ENCODE data around the gene DZIP3. TPM values are rescaled to one million over a fixed set of nuclear protein-coding genes. Genes with fewer than 3 reads are reported as not detected.
A peak's percentile ranks its signal among the peaks of the same experiment; 100 is the strongest.

Gene DZIP3
- total and polyA plus RNA-seq, 2 experiments from 2014 or later, result 28.7 to 32.0 TPM

DNA sequence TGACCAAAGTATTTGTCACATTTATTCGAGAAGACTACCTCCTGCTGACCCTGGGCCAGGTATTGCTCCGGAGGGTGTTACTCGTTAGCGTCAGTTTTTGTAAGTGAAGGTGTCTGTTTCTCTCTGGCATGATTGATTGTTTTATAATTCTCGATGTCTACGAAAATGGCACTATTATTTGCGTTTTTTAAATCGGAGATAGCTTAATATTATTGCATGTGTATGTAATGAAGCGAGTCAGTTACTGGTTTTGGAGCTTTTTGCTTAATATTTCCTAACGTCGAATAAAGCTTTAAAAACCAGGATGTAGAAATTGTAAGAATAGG is 439 bp downstream of the DZIP3 start:
- TF ChIP-seq ZNF331 (CRISPR knock-in tag; IDR thresholded peaks at IDR 0.05; ENCODE audit: low read depth), result no peak
- TF ChIP-seq POLR2AphosphoS5 (IDR thresholded peaks at IDR 0.05; ENCODE audit: low read depth), result no peak
- no peak for TF ChIP-seq EZH2 (IDR thresholded peaks at IDR 0.05; ENCODE audit: low read depth, unreplicated experiment)
- TF ChIP-seq, protein P1, sequence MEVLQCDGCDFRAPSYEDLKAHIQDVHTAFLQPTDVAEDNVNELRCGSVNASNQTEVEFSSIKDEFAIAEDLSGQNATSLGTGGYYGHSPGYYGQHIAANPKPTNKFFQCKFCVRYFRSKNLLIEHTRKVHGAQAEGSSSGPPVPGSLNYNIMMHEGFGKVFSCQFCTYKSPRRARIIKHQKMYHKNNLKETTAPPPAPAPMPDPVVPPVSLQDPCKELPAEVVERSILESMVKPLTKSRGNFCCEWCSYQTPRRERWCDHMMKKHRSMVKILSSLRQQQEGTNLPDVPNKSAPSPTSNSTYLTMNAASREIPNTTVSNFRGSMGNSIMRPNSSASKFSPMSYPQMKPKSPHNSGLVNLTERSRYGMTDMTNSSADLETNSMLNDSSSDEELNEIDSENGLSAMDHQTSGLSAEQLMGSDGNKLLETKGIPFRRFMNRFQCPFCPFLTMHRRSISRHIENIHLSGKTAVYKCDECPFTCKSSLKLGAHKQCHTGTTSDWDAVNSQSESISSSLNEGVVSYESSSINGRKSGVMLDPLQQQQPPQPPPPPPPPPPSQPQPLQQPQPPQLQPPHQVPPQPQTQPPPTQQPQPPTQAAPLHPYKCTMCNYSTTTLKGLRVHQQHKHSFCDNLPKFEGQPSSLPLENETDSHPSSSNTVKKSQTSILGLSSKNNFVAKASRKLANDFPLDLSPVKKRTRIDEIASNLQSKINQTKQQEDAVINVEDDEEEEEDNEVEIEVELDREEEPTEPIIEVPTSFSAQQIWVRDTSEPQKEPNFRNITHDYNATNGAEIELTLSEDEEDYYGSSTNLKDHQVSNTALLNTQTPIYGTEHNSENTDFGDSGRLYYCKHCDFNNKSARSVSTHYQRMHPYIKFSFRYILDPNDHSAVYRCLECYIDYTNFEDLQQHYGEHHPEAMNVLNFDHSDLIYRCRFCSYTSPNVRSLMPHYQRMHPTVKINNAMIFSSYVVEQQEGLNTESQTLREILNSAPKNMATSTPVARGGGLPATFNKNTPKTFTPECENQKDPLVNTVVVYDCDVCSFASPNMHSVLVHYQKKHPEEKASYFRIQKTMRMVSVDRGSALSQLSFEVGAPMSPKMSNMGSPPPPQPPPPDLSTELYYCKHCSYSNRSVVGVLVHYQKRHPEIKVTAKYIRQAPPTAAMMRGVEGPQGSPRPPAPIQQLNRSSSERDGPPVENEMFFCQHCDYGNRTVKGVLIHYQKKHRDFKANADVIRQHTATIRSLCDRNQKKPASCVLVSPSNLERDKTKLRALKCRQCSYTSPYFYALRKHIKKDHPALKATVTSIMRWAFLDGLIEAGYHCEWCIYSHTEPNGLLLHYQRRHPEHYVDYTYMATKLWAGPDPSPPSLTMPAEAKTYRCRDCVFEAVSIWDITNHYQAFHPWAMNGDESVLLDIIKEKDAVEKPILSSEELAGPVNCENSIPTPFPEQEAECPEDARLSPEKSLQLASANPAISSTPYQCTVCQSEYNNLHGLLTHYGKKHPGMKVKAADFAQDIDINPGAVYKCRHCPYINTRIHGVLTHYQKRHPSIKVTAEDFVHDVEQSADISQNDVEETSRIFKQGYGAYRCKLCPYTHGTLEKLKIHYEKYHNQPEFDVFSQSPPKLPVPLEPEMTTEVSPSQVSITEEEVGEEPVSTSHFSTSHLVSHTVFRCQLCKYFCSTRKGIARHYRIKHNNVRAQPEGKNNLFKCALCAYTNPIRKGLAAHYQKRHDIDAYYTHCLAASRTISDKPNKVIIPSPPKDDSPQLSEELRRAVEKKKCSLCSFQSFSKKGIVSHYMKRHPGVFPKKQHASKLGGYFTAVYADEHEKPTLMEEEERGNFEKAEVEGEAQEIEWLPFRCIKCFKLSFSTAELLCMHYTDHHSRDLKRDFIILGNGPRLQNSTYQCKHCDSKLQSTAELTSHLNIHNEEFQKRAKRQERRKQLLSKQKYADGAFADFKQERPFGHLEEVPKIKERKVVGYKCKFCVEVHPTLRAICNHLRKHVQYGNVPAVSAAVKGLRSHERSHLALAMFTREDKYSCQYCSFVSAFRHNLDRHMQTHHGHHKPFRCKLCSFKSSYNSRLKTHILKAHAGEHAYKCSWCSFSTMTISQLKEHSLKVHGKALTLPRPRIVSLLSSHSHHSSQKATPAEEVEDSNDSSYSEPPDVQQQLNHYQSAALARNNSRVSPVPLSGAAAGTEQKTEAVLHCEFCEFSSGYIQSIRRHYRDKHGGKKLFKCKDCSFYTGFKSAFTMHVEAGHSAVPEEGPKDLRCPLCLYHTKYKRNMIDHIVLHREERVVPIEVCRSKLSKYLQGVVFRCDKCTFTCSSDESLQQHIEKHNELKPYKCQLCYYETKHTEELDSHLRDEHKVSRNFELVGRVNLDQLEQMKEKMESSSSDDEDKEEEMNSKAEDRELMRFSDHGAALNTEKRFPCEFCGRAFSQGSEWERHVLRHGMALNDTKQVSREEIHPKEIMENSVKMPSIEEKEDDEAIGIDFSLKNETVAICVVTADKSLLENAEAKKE (CRISPR knock-in tag; IDR thresholded peaks at IDR 0.05), result no peak
- no peak for TF ChIP-seq ZNF114 (CRISPR knock-in tag; IDR thresholded peaks at IDR 0.05)
- TF ChIP-seq CREB1 (CRISPR knock-in tag; IDR thresholded peaks at IDR 0.05; ENCODE audit: low read depth), result no peak
- TF ChIP-seq, protein P2, sequence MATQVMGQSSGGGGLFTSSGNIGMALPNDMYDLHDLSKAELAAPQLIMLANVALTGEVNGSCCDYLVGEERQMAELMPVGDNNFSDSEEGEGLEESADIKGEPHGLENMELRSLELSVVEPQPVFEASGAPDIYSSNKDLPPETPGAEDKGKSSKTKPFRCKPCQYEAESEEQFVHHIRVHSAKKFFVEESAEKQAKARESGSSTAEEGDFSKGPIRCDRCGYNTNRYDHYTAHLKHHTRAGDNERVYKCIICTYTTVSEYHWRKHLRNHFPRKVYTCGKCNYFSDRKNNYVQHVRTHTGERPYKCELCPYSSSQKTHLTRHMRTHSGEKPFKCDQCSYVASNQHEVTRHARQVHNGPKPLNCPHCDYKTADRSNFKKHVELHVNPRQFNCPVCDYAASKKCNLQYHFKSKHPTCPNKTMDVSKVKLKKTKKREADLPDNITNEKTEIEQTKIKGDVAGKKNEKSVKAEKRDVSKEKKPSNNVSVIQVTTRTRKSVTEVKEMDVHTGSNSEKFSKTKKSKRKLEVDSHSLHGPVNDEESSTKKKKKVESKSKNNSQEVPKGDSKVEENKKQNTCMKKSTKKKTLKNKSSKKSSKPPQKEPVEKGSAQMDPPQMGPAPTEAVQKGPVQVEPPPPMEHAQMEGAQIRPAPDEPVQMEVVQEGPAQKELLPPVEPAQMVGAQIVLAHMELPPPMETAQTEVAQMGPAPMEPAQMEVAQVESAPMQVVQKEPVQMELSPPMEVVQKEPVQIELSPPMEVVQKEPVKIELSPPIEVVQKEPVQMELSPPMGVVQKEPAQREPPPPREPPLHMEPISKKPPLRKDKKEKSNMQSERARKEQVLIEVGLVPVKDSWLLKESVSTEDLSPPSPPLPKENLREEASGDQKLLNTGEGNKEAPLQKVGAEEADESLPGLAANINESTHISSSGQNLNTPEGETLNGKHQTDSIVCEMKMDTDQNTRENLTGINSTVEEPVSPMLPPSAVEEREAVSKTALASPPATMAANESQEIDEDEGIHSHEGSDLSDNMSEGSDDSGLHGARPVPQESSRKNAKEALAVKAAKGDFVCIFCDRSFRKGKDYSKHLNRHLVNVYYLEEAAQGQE (IDR thresholded peaks at IDR 0.05; ENCODE audit: unreplicated experiment), result no peak
- no peak for DNase-seq (ENCODE audit: low spot score)
- Mint-ChIP-seq H3K36me3 (ENCODE audit: low read depth) (peaks cover 7% of the 10 kb centered on the region; the same call in 2 of the 3 replicates), H3K27me3 (ENCODE audit: insufficient read depth, low read depth, poor library complexity) (peaks cover 4% of the 10 kb centered on the region), H3K27ac (peak overlapping the region; percentile 100), H3K4me3 (peak overlapping the region; percentile 98), H3K4me1 (peaks cover 34% of the 10 kb centered on the region), H3K9me3 (no peaks in the 10 kb centered on the region)
- H2AFZ ChIP-seq, result peak overlapping the region; percentile 70
- no peaks in the 10 kb centered on the region for H3K36me3 ChIP-seq (ENCODE audit: insufficient read depth)
- peaks cover 82% of the 10 kb centered on the region for H3K79me2 ChIP-seq (replicated peaks; ENCODE audit: insufficient read depth)
- H3K9me2 ChIP-seq (ENCODE audit: insufficient read depth), result no peaks in the 10 kb centered on the region
- no peak for ATAC-seq
- no peaks in the 10 kb centered on the region for H3F3A ChIP-seq (replicated peaks; ENCODE audit: low read depth)
- no peaks in the 10 kb centered on the region for H3K27me3 ChIP-seq (ENCODE audit: insufficient read depth)
- H3K4me3 ChIP-seq, result peak overlapping the region; percentile 66
- peak overlapping the region; percentile 83 for H3K4me2 ChIP-seq
- peaks cover 20% of the 10 kb centered on the region for H3K4me1 ChIP-seq (ENCODE audit: insufficient read depth)
- H4K20me1 ChIP-seq (replicated peaks; ENCODE audit: insufficient read depth), result no peaks in the 10 kb centered on the region
- peak overlapping the region; percentile 99 for H3K27ac ChIP-seq (ENCODE audit: low read depth)
